Hepatocyte (in vitro differentiated cells): ENCODE measurements around the gene PIK3AP1.

Source experiments
- EZH2phosphoT487 ChIP-seq: fragments of 200-600 bp; sonication (generic); IDR thresholded peaks from one replicate; pipeline ENCODE4 v1.6.1; 2018; ENCODE audit warnings: antibody characterized with exemption, mild to moderate bottlenecking, low read depth, moderate library complexity; ENCODE audit not compliant: unreplicated experiment, severe bottlenecking
- TF ChIP-seq, protein P1 (sequence below): fragments of 200-600 bp; sonication (generic); IDR thresholded peaks from 2 replicates; pipeline ENCODE4 v1.5.1; 2016; ENCODE audit warnings: antibody characterized with exemption, mild to moderate bottlenecking; ENCODE audit not compliant: poor library complexity

GRCh38 chr10:96655461-96656197 is 64.7 kb downstream of the PIK3AP1 start:
- TF ChIP-seq, protein P1, sequence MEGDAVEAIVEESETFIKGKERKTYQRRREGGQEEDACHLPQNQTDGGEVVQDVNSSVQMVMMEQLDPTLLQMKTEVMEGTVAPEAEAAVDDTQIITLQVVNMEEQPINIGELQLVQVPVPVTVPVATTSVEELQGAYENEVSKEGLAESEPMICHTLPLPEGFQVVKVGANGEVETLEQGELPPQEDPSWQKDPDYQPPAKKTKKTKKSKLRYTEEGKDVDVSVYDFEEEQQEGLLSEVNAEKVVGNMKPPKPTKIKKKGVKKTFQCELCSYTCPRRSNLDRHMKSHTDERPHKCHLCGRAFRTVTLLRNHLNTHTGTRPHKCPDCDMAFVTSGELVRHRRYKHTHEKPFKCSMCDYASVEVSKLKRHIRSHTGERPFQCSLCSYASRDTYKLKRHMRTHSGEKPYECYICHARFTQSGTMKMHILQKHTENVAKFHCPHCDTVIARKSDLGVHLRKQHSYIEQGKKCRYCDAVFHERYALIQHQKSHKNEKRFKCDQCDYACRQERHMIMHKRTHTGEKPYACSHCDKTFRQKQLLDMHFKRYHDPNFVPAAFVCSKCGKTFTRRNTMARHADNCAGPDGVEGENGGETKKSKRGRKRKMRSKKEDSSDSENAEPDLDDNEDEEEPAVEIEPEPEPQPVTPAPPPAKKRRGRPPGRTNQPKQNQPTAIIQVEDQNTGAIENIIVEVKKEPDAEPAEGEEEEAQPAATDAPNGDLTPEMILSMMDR: no peak
- TF ChIP-seq EZH2phosphoT487: no peak
